Measurements from ENCODE around the gene ZAP70.

- TF ChIP-seq POLR2A (IDR thresholded peaks at IDR 0.05) (no peak), CTCF (IDR thresholded peaks at IDR 0.05) (no peak)
Measured at GRCh38 chr2:97769711-97770110, 56.3 kb downstream of the ZAP70 start.

Measured in tibial nerve (tissue), 3 donors.